Ovary (tissue), 3 donors: Measurements from ENCODE around the gene SMOC2.

Source experiments
- CTCF ChIP-seq, 3 donors: fragments of 450-650 bp in 2 of 3; fragments of 200-600 bp in 1 of 3; IDR thresholded peaks; one replicate each; pipeline versions ENCODE4 v1.5.1 to v1.8.0; 2016 to 2022; ENCODE audit warnings: antibody characterized with exemption in 3 of 3, mild to moderate bottlenecking in 1 of 3
- EP300 ChIP-seq: sonication (generic); formaldehyde crosslinking; IDR thresholded peaks from one replicate; pipeline ENCODE4 v1.6.1; 2017; ENCODE audit warnings: antibody characterized with exemption
- POLR2A ChIP-seq: fragments of 450-650 bp; IDR thresholded peaks from one replicate; pipeline ENCODE4 v1.6.1; 2017; ENCODE audit warnings: antibody characterized with exemption, mild to moderate bottlenecking, moderate library complexity
- donor health status: DM: no; HTN: no; CAD: no.

GRCh38 chr6:168554898-168555617 is 114.1 kb downstream of the SMOC2 start:
- TF ChIP-seq CTCF (IDR thresholded peaks at IDR 0.05) (no peak), POLR2A (no peak), EP300 (no peak)
